ENCODE measurements around the gene TMEM151B.

GRCh38 chr6:44248579-44248978 is 21.7 kb upstream of the TMEM151B start:
- TF ChIP-seq CTCF (IDR thresholded peaks at IDR 0.05; ENCODE audit: low read depth, low read length) (no peak), EZH2phosphoT487 (IDR thresholded peaks at IDR 0.05; ENCODE audit: low read depth) (no peak)

All from OCI-LY3 (cell line).